GF-D8 (cell line): ENCODE measurements around the gene HSBP1.
A peak's percentile ranks its signal among the peaks of the same experiment; 100 is the strongest.

ENCODE experiments used
- DNase-seq: peaks from one replicate; lab custom pipeline; 2025; lab: John Stamatoyannopoulos, UW

Gene HSBP1

DNA sequence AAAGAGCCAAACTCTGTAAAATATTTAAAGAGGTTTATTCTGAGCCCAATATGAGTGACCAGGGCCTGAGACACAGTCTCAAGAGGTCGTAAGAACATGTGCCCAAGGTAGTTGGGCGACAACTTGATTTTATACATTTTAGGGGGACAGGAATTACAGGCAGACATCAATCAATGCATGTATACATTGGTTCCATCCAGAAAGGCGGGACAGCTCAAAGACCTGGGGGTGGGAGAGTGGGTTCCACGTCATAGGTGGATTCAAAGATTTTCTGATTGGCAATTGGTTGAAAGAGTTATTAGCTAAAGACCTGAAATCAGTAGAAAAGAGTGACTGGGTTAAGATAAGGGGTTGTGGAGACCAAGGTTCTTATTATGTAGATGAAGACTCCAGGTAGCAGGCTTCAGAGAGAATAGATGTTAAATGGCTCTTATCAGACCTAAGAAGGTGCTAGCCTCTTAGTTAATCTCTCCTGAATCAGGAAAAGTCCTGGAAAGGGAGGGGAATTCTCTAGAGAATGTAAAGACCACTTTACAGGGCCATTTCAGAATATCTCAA, 32.4 kb downstream of the HSBP1 start:
- DNase-seq: no peak

DNA sequence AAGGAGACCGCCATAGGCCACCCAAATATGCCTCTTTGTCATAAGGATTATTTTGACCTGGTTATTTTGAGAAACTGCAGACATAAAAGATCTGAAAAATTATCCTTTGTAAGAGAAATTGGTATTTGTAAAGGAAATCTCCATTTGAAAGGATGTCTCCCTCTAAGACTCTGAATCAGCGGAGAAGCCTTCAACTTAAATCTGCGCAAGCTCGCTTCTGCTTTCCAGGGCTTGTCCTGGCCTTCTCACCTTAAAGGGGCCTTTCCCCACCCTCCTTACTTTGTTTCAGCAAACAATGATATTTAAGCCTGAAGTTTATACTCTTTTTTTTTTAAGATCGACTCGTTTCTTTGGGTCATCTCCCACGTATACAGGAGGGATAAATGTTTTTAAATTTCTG, 34.5 kb downstream of the HSBP1 start:
- DNase-seq: no peak

GRCh38 chr16:83842756-83843507, 35.2 kb downstream of the HSBP1 start:
- peak; percentile 51 for DNase-seq

GRCh38 chr16:83843657-83844056, 35.9 kb downstream of the HSBP1 start:
- DNase-seq: peak; percentile 20

- no peak for DNase-seq
Observed at GRCh38 chr16:83845263-83845662, 37.5 kb downstream of the HSBP1 start.

- peak; percentile 71 for DNase-seq
Observed at GRCh38 chr16:83847371-83848225, 39.8 kb downstream of the HSBP1 start.

- DNase-seq: no peak
Observed at GRCh38 chr16:83849421-83849820, 41.6 kb downstream of the HSBP1 start.

GRCh38 chr16:83850947-83851346, 43.2 kb downstream of the HSBP1 start:
- DNase-seq: no peak

DNA sequence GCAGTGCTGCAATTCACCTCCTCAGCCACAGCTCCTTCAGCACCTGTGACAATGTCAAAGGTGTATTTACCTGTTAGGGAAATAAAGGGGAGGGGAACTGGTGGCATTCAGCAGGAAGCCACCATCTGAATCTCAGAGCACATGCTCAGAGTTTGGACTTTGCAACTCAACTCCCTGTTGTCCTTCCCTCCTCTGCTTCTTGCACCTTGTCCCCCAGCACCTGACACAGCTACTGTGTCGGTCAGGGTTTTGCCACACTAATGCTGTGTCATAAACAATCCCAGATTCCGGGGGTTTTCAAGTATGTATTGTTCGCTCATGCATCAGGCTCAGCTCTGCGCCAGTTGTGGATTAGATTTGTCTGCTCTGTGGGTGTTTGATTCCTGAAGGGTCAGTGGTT, 43.7 kb downstream of the HSBP1 start:
- no peak for DNase-seq

- no peak for DNase-seq
Observed at GRCh38 chr16:83852774-83853173, 45.0 kb downstream of the HSBP1 start.

DNA sequence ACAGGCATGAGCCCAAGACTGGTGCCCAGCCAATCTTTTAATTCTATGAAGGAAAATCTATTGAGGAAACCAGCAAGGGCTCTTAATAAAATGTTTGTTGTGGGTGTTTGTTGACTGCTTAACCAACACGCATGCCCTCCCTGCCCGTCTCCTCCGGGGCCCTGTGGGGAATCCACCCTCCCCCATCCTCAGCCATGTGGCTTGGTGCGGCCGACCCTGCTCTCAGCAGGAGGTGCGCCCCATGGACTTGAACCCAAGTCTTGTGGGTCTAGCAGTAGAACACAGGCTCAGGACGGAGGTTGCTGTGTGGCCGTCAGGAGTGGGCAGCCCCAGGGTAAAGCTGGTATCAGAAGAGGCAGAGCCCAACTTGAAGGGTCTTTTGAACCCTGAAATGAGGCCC, 46.1 kb downstream of the HSBP1 start:
- DNase-seq: no peak

DNA sequence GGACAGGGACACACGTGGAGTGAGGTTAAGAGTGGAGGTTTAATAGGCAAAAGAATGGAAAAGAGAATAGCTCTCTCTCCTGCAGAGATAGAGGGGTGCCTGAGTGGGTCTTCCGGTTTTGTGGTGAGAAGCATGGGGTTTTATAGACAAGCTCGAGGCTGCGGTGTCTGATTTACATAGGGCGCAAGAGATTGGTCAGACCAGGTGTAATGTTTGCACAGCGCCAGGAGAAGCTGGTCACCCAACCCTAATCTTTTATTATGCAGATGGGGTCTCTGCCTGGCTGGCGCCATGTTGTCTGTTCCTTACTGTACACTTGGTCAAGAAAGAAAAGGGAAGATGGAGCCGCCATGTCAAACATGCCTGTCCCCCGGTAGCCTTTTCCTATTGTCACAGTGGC, 46.6 kb downstream of the HSBP1 start:
- no peak for DNase-seq

GRCh38 chr16:83856792-83857191, 49.0 kb downstream of the HSBP1 start:
- no peak for DNase-seq

DNA sequence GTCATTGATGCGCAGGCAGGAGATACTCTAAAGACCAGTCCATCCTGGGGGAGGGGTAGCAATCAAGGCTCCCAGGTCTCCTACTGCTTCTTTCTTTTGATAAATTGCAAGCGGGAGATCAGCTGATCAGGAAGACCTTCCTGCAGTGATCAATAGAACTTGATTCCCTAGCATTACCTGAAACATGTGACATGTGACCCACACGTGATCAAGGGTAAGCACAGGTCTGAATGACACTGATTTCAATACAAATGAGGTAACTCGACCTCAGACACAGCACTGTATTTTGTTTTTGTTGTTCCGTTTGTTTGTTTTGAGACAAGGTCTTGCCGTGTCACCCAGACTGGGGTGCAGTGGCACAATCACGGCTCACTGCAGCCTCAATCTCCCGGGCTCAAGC, 51.5 kb downstream of the HSBP1 start:
- no peak for DNase-seq

DNA sequence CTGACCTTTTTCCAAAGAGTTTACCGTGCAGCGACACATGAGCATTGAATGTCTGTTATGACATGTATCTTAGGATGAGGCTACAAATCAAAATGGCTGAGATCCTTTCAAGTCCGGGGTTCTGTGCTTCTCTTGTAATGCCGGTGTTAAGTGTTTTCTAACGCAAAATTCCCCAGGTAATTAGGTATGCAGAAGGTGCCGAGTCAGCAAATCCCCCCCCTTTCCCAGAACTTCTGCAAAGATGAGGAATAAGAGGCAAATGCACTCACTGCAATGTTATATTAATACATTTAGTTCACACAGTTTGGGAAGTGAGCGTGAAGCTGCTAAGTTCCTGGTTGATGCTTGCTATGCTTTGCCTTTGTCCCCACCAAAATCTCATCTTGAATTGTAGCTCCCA, 54.9 kb downstream of the HSBP1 start:
- no peak for DNase-seq

GRCh38 chr16:83863682-83864081, 55.9 kb downstream of the HSBP1 start:
- no peak for DNase-seq
